SKM-1 (cell line): ENCODE data around the gene GPR162.
A peak's percentile ranks its signal among the peaks of the same experiment; 100 is the strongest.
"Not testable (repeated sequence)": the region's sequence is repeated elsewhere in the genome, so short reads cannot be mapped to it uniquely, and the experiment has no call there.

Experiments used
- DNase-seq: peaks from one replicate; lab custom pipeline; 2025; ENCODE audit not compliant: unreplicated experiment; lab: John Stamatoyannopoulos, UW

Gene GPR162

GRCh38 chr12:6872073-6873048 is 50.7 kb downstream of the GPR162 start:
- DNase-seq = no peak

- peak; percentile 80 for DNase-seq
Observed at GRCh38 chr12:6873094-6874014, 51.7 kb downstream of the GPR162 start, which contains the start of gene SPSB2. Gene SPSB2 (minus strand): TSS chr12:6873303. CDS start chr12:6872901, 402 bp downstream.

GRCh38 chr12:6874015-6874368 is 52.4 kb downstream of the GPR162 start:
- DNase-seq = not testable (repeated sequence)
